Neuron (in vitro differentiated cells): ENCODE results near the gene GBP2.

ENCODE experiments used
- H2AFZ ChIP-seq: one replicate; pipeline ENCODE4 v1.6.1; 2013; ENCODE audit warnings: low read depth, mild to moderate bottlenecking, inconsistent platforms, low read length, moderate library complexity
- H3K27me3 ChIP-seq: one replicate; pipeline ENCODE4 v1.6.1; 2013; ENCODE audit warnings: low read length; ENCODE audit not compliant: insufficient read depth
- H3K36me3 ChIP-seq: one replicate; pipeline ENCODE4 v1.6.1; 2013; ENCODE audit warnings: low read length; ENCODE audit not compliant: insufficient read depth
- H3K4me1 ChIP-seq: one replicate; pipeline ENCODE4 v1.6.1; 2013; ENCODE audit warnings: low read length; ENCODE audit not compliant: insufficient read depth
- H3K4me3 ChIP-seq: 2 replicates; pipeline ENCODE4 v1.5.1; 2013; ENCODE audit warnings: mild to moderate bottlenecking, low read length, moderate library complexity
- H3K9me3 ChIP-seq: one replicate; pipeline ENCODE4 v1.6.1; 2013; ENCODE audit warnings: low read length

The GBP2 gene

DNA sequence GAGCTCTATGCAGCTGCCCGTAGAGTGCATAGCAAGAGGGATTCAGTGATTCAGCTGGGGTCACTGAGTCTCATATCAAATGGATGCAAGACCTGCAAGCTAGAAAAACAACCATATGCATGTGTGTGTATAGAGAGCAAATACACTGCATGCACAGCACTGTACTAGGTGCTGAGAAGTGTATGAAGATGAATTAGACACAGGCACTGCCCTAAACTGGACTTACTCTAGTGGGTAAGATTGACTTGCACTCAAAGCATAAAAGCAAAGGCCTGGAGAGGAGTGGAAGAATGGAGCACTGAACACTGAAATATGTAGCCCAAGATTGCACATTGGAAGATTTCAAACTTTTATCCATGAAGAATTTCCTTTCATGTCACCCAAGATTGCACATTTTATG, 55.4 kb downstream of the GBP2 start:
- Histone ChIP-seq H3K36me3 (no peaks in the 10 kb centered on the region), H3K27me3 (no peaks in the 10 kb centered on the region), H3K9me3 (no peaks in the 10 kb centered on the region), H3K4me1 (no peaks in the 10 kb centered on the region), H2AFZ (no peak overlapping the region), H3K4me3 (no peak overlapping the region)

GRCh38 chr1:89069951-89070350, 56.0 kb downstream of the GBP2 start:
- no peak overlapping the region for H3K4me3 ChIP-seq
- no peaks in the 10 kb centered on the region for H3K9me3 ChIP-seq
- H2AFZ ChIP-seq = no peak overlapping the region
- H3K27me3 ChIP-seq = no peaks in the 10 kb centered on the region
- H3K36me3 ChIP-seq = no peaks in the 10 kb centered on the region
- H3K4me1 ChIP-seq = no peaks in the 10 kb centered on the region

DNA sequence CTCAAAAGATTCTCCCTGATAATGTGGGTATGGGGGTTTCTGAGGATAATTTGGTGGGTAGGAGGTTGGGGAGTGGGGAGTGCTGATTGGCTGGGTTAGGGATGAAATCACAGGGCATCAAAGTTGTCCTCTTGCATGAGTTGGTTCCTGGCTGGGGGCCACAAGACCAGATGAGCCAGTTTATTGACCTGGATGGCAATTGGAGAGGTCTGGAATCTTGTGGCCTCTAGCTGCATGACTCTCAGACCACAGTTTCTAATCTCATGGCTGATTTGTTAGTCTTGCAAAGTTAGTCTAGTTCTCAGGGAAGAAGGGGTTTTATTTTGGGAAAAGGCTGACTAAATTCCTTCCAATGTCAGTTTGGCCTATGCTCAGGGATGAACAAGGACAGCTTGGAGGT, 57.6 kb downstream of the GBP2 start:
- no peaks in the 10 kb centered on the region for H3K9me3 ChIP-seq
- no peaks in the 10 kb centered on the region for H3K4me1 ChIP-seq
- no peak overlapping the region for H3K4me3 ChIP-seq
- H3K36me3 ChIP-seq = no peaks in the 10 kb centered on the region
- no peak overlapping the region for H2AFZ ChIP-seq
- no peaks in the 10 kb centered on the region for H3K27me3 ChIP-seq

DNA sequence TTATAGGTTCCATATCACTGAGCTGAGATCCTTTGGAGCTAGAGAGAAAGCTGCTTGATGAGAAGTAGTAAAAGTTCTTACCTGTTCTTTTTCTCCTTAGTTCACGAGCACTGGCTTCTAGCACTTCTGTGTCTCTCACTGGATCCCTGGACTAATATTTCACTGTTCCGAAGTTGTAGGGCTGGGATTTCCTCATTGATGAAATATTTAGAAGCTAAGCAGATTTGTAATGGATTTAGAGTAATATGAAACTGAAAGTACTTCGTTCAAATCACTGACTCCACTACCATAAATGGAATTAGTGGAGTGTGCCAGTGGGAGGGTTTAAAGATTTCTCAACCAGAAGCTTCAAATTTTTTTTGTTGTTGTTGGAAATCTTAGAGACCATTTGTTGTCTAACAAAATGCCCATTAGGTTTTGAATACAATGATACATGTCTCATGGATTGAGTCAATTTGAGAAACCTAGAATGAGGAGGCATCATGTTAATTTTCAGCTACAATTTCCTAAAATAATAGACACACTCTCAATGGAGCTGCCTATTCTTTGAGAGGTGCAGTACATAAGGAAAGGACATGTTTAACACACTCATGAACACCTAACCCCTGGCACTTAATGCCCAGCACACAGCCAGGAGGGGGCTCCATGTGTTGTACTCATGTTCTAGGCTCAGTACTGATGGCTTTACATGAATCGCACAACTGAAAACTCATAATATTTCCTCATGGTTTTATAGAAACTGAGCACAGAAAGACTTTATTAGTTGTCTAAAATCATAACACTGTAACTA, 60.6 kb downstream of the GBP2 start, which contains the start of gene GBP1:
Gene GBP1 (minus strand): TSS at position 130 of the 790 bp plus-strand sequence. CDS start 1,974 bp downstream, outside the sequence.
- H3K27me3 ChIP-seq = no peaks in the 10 kb centered on the region
- no peak within 1 kb of the TSS for H2AFZ ChIP-seq
- no peaks in the 10 kb centered on the region for H3K9me3 ChIP-seq
- no peaks in the 10 kb centered on the region for H3K36me3 ChIP-seq
- no peak within 1 kb of the TSS for H3K4me3 ChIP-seq
- H3K4me1 ChIP-seq = no peaks in the 10 kb centered on the region

GRCh38 chr1:89064632-89065031, 61.3 kb downstream of the GBP2 start:
- H3K36me3 ChIP-seq = no peaks in the 10 kb centered on the region
- no peak overlapping the region for H2AFZ ChIP-seq
- H3K4me1 ChIP-seq = no peaks in the 10 kb centered on the region
- H3K4me3 ChIP-seq = no peak overlapping the region
- H3K27me3 ChIP-seq = no peaks in the 10 kb centered on the region
- H3K9me3 ChIP-seq = no peaks in the 10 kb centered on the region

DNA sequence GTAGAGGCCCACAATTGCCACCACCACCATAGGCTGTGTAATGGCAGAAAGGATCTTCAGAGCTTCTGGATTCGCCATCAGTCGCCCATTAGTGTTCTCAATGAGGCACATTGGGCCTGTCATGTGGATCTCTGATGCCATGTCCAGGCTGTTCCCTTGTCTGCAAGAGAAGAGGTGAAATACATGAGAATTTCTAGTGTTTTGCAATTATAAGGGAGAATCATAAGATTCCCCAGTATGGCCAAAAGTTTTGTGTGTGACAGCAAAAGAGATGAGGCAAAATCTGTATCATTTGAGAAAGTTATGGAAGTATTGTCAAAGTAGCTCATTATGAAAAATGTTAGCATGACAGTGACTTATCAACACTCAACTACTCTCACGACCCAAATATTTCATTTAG, 62.8 kb downstream of the GBP2 start:
- no peaks in the 10 kb centered on the region for H3K9me3 ChIP-seq
- no peaks in the 10 kb centered on the region for H3K36me3 ChIP-seq
- H3K4me3 ChIP-seq = no peak overlapping the region
- H3K4me1 ChIP-seq = no peaks in the 10 kb centered on the region
- H2AFZ ChIP-seq = no peak overlapping the region
- H3K27me3 ChIP-seq = no peaks in the 10 kb centered on the region

DNA sequence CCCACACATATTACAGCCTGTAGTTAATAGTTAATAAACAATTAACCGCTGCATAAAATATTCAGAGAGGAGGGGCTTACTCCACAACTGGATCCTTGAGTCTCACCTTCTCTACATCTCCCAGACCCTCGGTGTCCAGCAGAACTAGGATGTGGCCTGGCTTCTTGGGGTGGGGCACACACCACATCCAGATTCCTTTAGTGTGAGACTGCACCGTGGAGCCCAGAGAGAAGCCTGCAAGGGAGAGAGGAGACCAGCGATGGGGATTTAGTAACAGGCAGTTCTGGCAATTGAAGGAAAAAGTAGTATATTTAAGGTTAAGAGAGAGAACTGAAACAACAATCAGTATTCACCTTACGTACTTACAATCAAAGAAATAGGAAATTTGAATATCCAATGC, 65.8 kb downstream of the GBP2 start:
- no peaks in the 10 kb centered on the region for H3K4me1 ChIP-seq
- no peaks in the 10 kb centered on the region for H3K9me3 ChIP-seq
- no peak overlapping the region for H3K4me3 ChIP-seq
- H2AFZ ChIP-seq = no peak overlapping the region
- no peaks in the 10 kb centered on the region for H3K36me3 ChIP-seq
- H3K27me3 ChIP-seq = no peaks in the 10 kb centered on the region
